Naive thymus-derived CD4-positive, alpha-beta T cell (primary cell): ENCODE measurements around the gene KRTAP9-7. TPM values are rescaled to one million over a fixed set of nuclear protein-coding genes. Genes with fewer than 3 reads are reported as not detected.

ENCODE experiments used
- ATAC-seq: fragments of 150-1000 bp; cut with Tn5 transposase; 2 replicates; pipeline ENCODE4 v1.10.0; 2021; ENCODE audit warnings: mild to moderate bottlenecking, moderate library complexity
- CTCF ChIA-PET: fragments of 350-600 bp; sonication (Branson Sonifier 250); formaldehyde crosslinking; loops from one replicate; lab custom pipeline; 2021; ENCODE audit warnings: antibody characterized with exemption; lab: Charles Lee
- POLR2A ChIA-PET: fragments of 350-600 bp; sonication (Branson Sonifier 250); formaldehyde crosslinking; loops from one replicate; lab custom pipeline; 2021; ENCODE audit warnings: antibody characterized with exemption, inconsistent platforms; lab: Charles Lee
- DNase-seq, 9 donors: peaks; one replicate each; pipeline versions ENCODE4 v3.0.0 to v3.0.0-alpha.2; 2020 to 2022; ENCODE audit warnings: mixed read lengths in 1 of 9
- H3K27ac ChIP-seq: one replicate; pipeline ENCODE4 v1.7.0; 2013; ENCODE audit warnings: mild to moderate bottlenecking, low read depth, low read length, moderate library complexity
- H3K27me3 ChIP-seq, 2 donors: one replicate each; pipeline ENCODE4 v1.7.0; 2013; ENCODE audit warnings: low read length in 2 of 2, mild to moderate bottlenecking in 2 of 2, moderate library complexity in 2 of 2; ENCODE audit not compliant: control insufficient read depth in 2 of 2, insufficient read depth in 2 of 2
- H3K36me3 ChIP-seq, 3 experiments: 1 replicate in 2 of 3; 2 replicates in 1 of 3; pipeline ENCODE4 v1.7.0; 2013; ENCODE audit warnings: low read length in 3 of 3, mild to moderate bottlenecking in 3 of 3, moderate library complexity in 1 of 3; ENCODE audit not compliant: insufficient read depth in 3 of 3, control insufficient read depth in 2 of 3
- H3K4me1 ChIP-seq, 2 donors: one replicate each; pipeline ENCODE4 v1.7.0; 2013; ENCODE audit warnings: low read length in 2 of 2, mild to moderate bottlenecking in 2 of 2, moderate library complexity in 1 of 2; ENCODE audit not compliant: control insufficient read depth in 2 of 2, insufficient read depth in 2 of 2
- H3K4me3 ChIP-seq: 2 replicates; pipeline ENCODE4 v1.7.0; 2013; ENCODE audit warnings: mild to moderate bottlenecking, low read length
- H3K9me3 ChIP-seq, 3 experiments: 1 replicate in 2 of 3; 2 replicates in 1 of 3; pipeline ENCODE4 v1.7.0; 2013; ENCODE audit warnings: low read length in 3 of 3; ENCODE audit not compliant: control insufficient read depth in 2 of 3
- H3K27ac Mint-ChIP-seq, 9 donors: one replicate each; pipeline ENCODE4 v1.8.0; 2020 to 2022; ENCODE audit warnings: mixed read lengths in 9 of 9, mild to moderate bottlenecking in 8 of 9, moderate library complexity in 5 of 9, inconsistent platforms in 2 of 9
- H3K27me3 Mint-ChIP-seq, 5 donors: one replicate each; pipeline ENCODE4 v1.8.0; 2021 to 2022; ENCODE audit warnings: mixed read lengths in 5 of 5, mild to moderate bottlenecking in 1 of 5
- H3K36me3 Mint-ChIP-seq, 5 donors: one replicate each; pipeline ENCODE4 v1.8.0; 2020 to 2022; ENCODE audit warnings: mixed read lengths in 5 of 5, mild to moderate bottlenecking in 3 of 5, inconsistent platforms in 1 of 5
- H3K4me1 Mint-ChIP-seq, 7 donors: one replicate each; pipeline ENCODE4 v1.8.0; 2020 to 2022; ENCODE audit warnings: mixed read lengths in 7 of 7, mild to moderate bottlenecking in 3 of 7, inconsistent platforms in 1 of 7
- H3K4me3 Mint-ChIP-seq, 10 donors: one replicate each; pipeline ENCODE4 v1.8.0; 2020 to 2022; ENCODE audit warnings: mild to moderate bottlenecking in 10 of 10, mixed read lengths in 10 of 10, moderate library complexity in 6 of 10, inconsistent platforms in 2 of 10
- H3K9me3 Mint-ChIP-seq, 11 donors: one replicate each; pipeline ENCODE4 v1.8.0; 2020 to 2022; ENCODE audit warnings: mixed read lengths in 11 of 11, mild to moderate bottlenecking in 4 of 11, inconsistent platforms in 1 of 11, moderate library complexity in 1 of 11
- intact Hi-C, 2 donors: fragments of 100-400 bp; cut with micrococcal nuclease; formaldehyde crosslinking; loops; one replicate each; pipeline ENCODE4 v1.15.1; 2023
- polyA plus RNA-seq, 2 donors: library from polyadenylated mRNA; unstranded; fragments of 300-500 nt; fragmentation: Illumina TruSeq; gene quantifications; one replicate each; pipeline ENCODE4 v1.2.3, GENCODE V29; 2021
- total RNA-seq, 6 experiments: library from RNA in 5 of 6; stranded (reverse) in 5 of 6; gene quantifications; 1 replicate in 5 of 6; 2 replicates in 1 of 6; pipeline ENCODE4 v1.2.3 and lab custom pipeline; 2021 to 2026

KRTAP9-7 gene
- total and polyA plus RNA-seq, 7 experiments from 2014 or later, result not detected

GRCh38 chr17:41315204-41315794 lies 39.8 kb downstream of the KRTAP9-7 start, which contains the start of gene KRTAP17-1:
TSS of gene KRTAP17-1 (minus strand) at chr17:41315710. CDS start at chr17:41315650, 60 bp downstream.
- Histone ChIP-seq H3K36me3 (no peaks in the 10 kb centered on the region), H3K27ac (no peak within 1 kb of the TSS), H3K27me3 (no peaks in the 10 kb centered on the region), H3K9me3 (no peaks in the 10 kb centered on the region), H3K4me1 (peaks cover 8 to 12% of the 10 kb centered on the region in 2 donors), H3K4me3 (no peak within 1 kb of the TSS)
- H3K27ac Mint-ChIP-seq, result peak within 1 kb of the TSS in 4 of 9 donors; percentile 1 to 72 (median 14)
- peaks cover 0 to 15% (median 8%) of the 10 kb centered on the region in 11 donors for H3K9me3 Mint-ChIP-seq
- ATAC-seq (no peak), DNase-seq (no peak)
- H3K4me3 Mint-ChIP-seq, result no peak within 1 kb of the TSS
- peaks cover 0 to 12% (median 3%) of the 10 kb centered on the region in 5 donors for H3K36me3 Mint-ChIP-seq
- intact Hi-C loops, result no loop called here
- POLR2A ChIA-PET, result interaction anchor here (0.9 to 1.1 kb wide), 2 partner anchors 7 to 15 kb away, joined by 3 read pairs; no protein-coding TSS in a partner anchor
- peaks cover 6 to 29% (median 21%) of the 10 kb centered on the region in 7 donors for H3K4me1 Mint-ChIP-seq
- CTCF ChIA-PET, result no interaction called here
- H3K27me3 Mint-ChIP-seq, result peaks cover 0 to 14% (median 0%) of the 10 kb centered on the region in 5 donors

- POLR2A ChIA-PET, result interaction anchor here (0.5 kb wide), 1 partner anchor 12 kb away, joined by 3 read pairs; no protein-coding TSS in a partner anchor
Observed at GRCh38 chr17:41315814-41316445, 40.4 kb downstream of the KRTAP9-7 start.

GRCh38 chr17:41318231-41318630 lies 42.7 kb downstream of the KRTAP9-7 start:
- DNase-seq (no peak), ATAC-seq (no peak)
- Histone ChIP-seq H3K36me3 (no peaks in the 10 kb centered on the region), H3K27me3 (no peaks in the 10 kb centered on the region), H3K4me3 (no peak overlapping the region), H3K27ac (no peak overlapping the region), H3K9me3 (no peaks in the 10 kb centered on the region), H3K4me1 (peaks cover 10 to 17% of the 10 kb centered on the region in 2 donors)
- Mint-ChIP-seq H3K4me1 (peaks cover 0 to 32% (median 21%) of the 10 kb centered on the region in 7 donors), H3K36me3 (peaks cover 0 to 4% (median 2%) of the 10 kb centered on the region in 5 donors), H3K27me3 (peaks cover 0 to 6% (median 0%) of the 10 kb centered on the region in 5 donors), H3K4me3 (no peak overlapping the region), H3K9me3 (peaks cover 0 to 20% (median 10%) of the 10 kb centered on the region in 11 donors), H3K27ac (no peak overlapping the region)
- intact Hi-C loops, result no loop called here
- ChIA-PET CTCF (no interaction called here), POLR2A (interaction anchor here (0.7 to 1.3 kb wide), 4 partner anchors 9 to 405 kb away, joined by 3 to 4 read pairs (median 3); partner anchors contain the start of gene KRTAP16-1)

More at GRCh38 chr17:41315814-41316445, 40.4 kb downstream of the KRTAP9-7 start:
- no peaks in the 10 kb centered on the region for H3K27me3 ChIP-seq
- CTCF ChIA-PET, result no interaction called here
- intact Hi-C loops, result no loop called here
- Mint-ChIP-seq H3K4me1 (peaks cover 4 to 27% (median 15%) of the 10 kb centered on the region in 7 donors), H3K36me3 (peaks cover 0 to 11% (median 7%) of the 10 kb centered on the region in 5 donors), H3K27ac (peak overlapping the region in 1 of 9 donors; percentile 1), H3K4me3 (no peak overlapping the region), H3K27me3 (peaks cover 0 to 14% (median 0%) of the 10 kb centered on the region in 5 donors), H3K9me3 (peaks cover 0 to 20% (median 10%) of the 10 kb centered on the region in 11 donors)
- DNase-seq (no peak), ATAC-seq (no peak)
- H3K36me3 ChIP-seq, result no peaks in the 10 kb centered on the region
- H3K4me3 ChIP-seq, result no peak overlapping the region
- H3K27ac ChIP-seq, result no peak overlapping the region
- H3K9me3 ChIP-seq, result no peaks in the 10 kb centered on the region
- peaks cover 2 to 6% of the 10 kb centered on the region in 2 donors for H3K4me1 ChIP-seq

GRCh38 chr17:41322094-41322902 lies 46.8 kb downstream of the KRTAP9-7 start:
- Histone ChIP-seq H3K4me1 (peaks cover 26 to 44% of the 10 kb centered on the region in 2 donors), H3K27me3 (no peaks in the 10 kb centered on the region), H3K9me3 (no peaks in the 10 kb centered on the region), H3K27ac (no peak overlapping the region), H3K4me3 (no peak overlapping the region), H3K36me3 (no peaks in the 10 kb centered on the region)
- peaks cover 0 to 4% (median 2%) of the 10 kb centered on the region in 5 donors for H3K36me3 Mint-ChIP-seq
- ATAC-seq, result peak; percentile 81
- peak in 7 of 9 donors; percentile 50 to 75 (median 60) for DNase-seq
- peaks cover 11 to 59% (median 50%) of the 10 kb centered on the region in 7 donors for H3K4me1 Mint-ChIP-seq
- peaks cover 0 to 20% (median 10%) of the 10 kb centered on the region in 11 donors for H3K9me3 Mint-ChIP-seq
- no peaks in the 10 kb centered on the region for H3K27me3 Mint-ChIP-seq
- intact Hi-C loops, result loop anchor here (1.0 to 5.0 kb wide), 14 partner anchors 14 to 519 kb away; no protein-coding TSS in a partner anchor
- peak overlapping the region; percentile 34 to 87 (median 77) for H3K27ac Mint-ChIP-seq
- ChIA-PET POLR2A (interaction anchor here (0.6 to 5.0 kb wide), 11 partner anchors 8 to 412 kb away, joined by 3 to 36 read pairs (median 3); partner anchors contain the start of genes EIF1, KRTAP16-1 and KRTAP4-12), CTCF (interaction anchor here (0.6 to 3.9 kb wide), 32 partner anchors 9 to 520 kb away, joined by 3 to 39 read pairs (median 3); partner anchors contain the start of genes KRT33A and KRTAP16-1)
- H3K4me3 Mint-ChIP-seq, result peak overlapping the region in 2 of 10 donors; percentile 25 to 27

- H3K4me1 ChIP-seq, result peaks cover 34 to 48% of the 10 kb centered on the region in 2 donors
- H3K36me3 Mint-ChIP-seq, result peaks cover 0 to 4% (median 2%) of the 10 kb centered on the region in 5 donors
- H3K27me3 ChIP-seq, result no peaks in the 10 kb centered on the region
- H3K4me3 ChIP-seq, result no peak overlapping the region
- POLR2A ChIA-PET, result interaction anchor here (0.8 to 5.0 kb wide), 4 partner anchors 8 to 18 kb away, joined by 3 to 36 read pairs (median 3); partner anchors contain the start of gene KRTAP16-1
- DNase-seq, result no peak
- peak overlapping the region; percentile 26 to 87 (median 80) for H3K27ac Mint-ChIP-seq
- no peak for ATAC-seq
- intact Hi-C loops, result loop anchor here (1.0 to 5.0 kb wide), 14 partner anchors 15 to 520 kb away; no protein-coding TSS in a partner anchor
- peak overlapping the region in 3 of 10 donors; percentile 25 to 33 (median 27) for H3K4me3 Mint-ChIP-seq
- no peaks in the 10 kb centered on the region for H3K27me3 Mint-ChIP-seq
- no peak overlapping the region for H3K27ac ChIP-seq
- H3K9me3 ChIP-seq, result no peaks in the 10 kb centered on the region
- peaks cover 11 to 61% (median 52%) of the 10 kb centered on the region in 7 donors for H3K4me1 Mint-ChIP-seq
- peaks cover 0 to 20% (median 10%) of the 10 kb centered on the region in 11 donors for H3K9me3 Mint-ChIP-seq
- no peaks in the 10 kb centered on the region for H3K36me3 ChIP-seq
- CTCF ChIA-PET, result interaction anchor here (0.6 to 3.9 kb wide), 26 partner anchors 9 to 466 kb away, joined by 3 to 39 read pairs (median 4); partner anchors contain the start of genes KRT33A and KRTAP16-1
Observed at GRCh38 chr17:41322903-41323895, 47.7 kb downstream of the KRTAP9-7 start.
